Measurements from ENCODE around the gene PPP1R18.
"Not testable (repeated sequence)": the region's sequence is repeated elsewhere in the genome, so short reads cannot be mapped to it uniquely, and the experiment has no call there.

The PPP1R18 gene

GRCh38 chr6:30726506-30727413 is 40.3 kb upstream of the PPP1R18 start:
- POLR2A ChIA-PET (ENCODE audit: low non-redundant PET), result interaction anchor here (0.6 kb wide), 1 partner anchor 12 kb away, joined by 3 read pairs; no protein-coding TSS in a partner anchor
- CTCF ChIA-PET, result interaction anchor here (0.6 to 1.4 kb wide), 5 partner anchors 29 to 384 kb away, joined by 3 to 6 read pairs (median 3); no protein-coding TSS in a partner anchor
- no peak for TF ChIP-seq CTCF (conservative IDR thresholded peaks at IDR 0.05; ENCODE audit: low read depth)
- peak overlapping the region; percentile 72 for H3K27ac ChIP-seq
- DNase-seq (ENCODE audit: low spot score), result no peak

GRCh38 chr6:30725713-30726505 is 39.5 kb upstream of the PPP1R18 start:
- no peak for TF ChIP-seq CTCF (conservative IDR thresholded peaks at IDR 0.05; ENCODE audit: low read depth)
- ChIA-PET CTCF (interaction anchor here (0.6 to 1.4 kb wide), 5 partner anchors 9 to 385 kb away, joined by 3 to 6 read pairs (median 4); partner anchors contain the start of gene MDC1), POLR2A (ENCODE audit: low non-redundant PET) (no interaction called here)
- H3K27ac ChIP-seq, result peak overlapping the region; percentile 72
- no peak for DNase-seq (ENCODE audit: low spot score)

GRCh38 chr6:30724906-30725667 is 38.6 kb upstream of the PPP1R18 start:
- ChIA-PET POLR2A (ENCODE audit: low non-redundant PET) (interaction anchor here (0.6 to 0.8 kb wide), 2 partner anchors 114 to 176 kb away, joined by 3 to 5 read pairs; no protein-coding TSS in a partner anchor), CTCF (interaction anchor here (0.7 kb wide), 1 partner anchor 8 kb away, joined by 4 read pairs; the partner anchor contains the start of gene MDC1)
- TF ChIP-seq CTCF (conservative IDR thresholded peaks at IDR 0.05; ENCODE audit: low read depth), result no peak
- H3K27ac ChIP-seq, result no peak overlapping the region
- no peak for DNase-seq (ENCODE audit: low spot score)

- H3K27ac ChIP-seq, result peak overlapping the region; percentile 71
- not testable (repeated sequence) for DNase-seq (ENCODE audit: low spot score)
- CTCF ChIA-PET, result interaction anchor here (1.0 to 3.3 kb wide), 2 partner anchors 37 to 44 kb away, joined by 6 to 31 read pairs; no protein-coding TSS in a partner anchor
- POLR2A ChIA-PET (ENCODE audit: low non-redundant PET), result interaction anchor here (0.6 to 0.8 kb wide), 2 partner anchors 115 to 175 kb away, joined by 3 to 5 read pairs; no protein-coding TSS in a partner anchor
Observed at GRCh38 chr6:30723843-30724741, 37.6 kb upstream of the PPP1R18 start.

GRCh38 chr6:30723159-30723842 is 36.9 kb upstream of the PPP1R18 start:
- H3K27ac ChIP-seq, result peak overlapping the region; percentile 71

More at GRCh38 chr6:30723159-30723842, 36.9 kb upstream of the PPP1R18 start:
- POLR2A ChIA-PET (ENCODE audit: low non-redundant PET); DNase-seq (ENCODE audit: low spot score): not testable (repeated sequence)
- CTCF ChIA-PET, result interaction anchor here (0.6 to 3.3 kb wide), 12 partner anchors 7 to 186 kb away, joined by 3 to 31 read pairs (median 4); no protein-coding TSS in a partner anchor

Measured in RWPE1 (cell line).